ENCODE measurements around the gene RALB.
"Not testable (repeated sequence)": the region's sequence is repeated elsewhere in the genome, so short reads cannot be mapped to it uniquely, and the experiment has no call there.

Gene RALB

DNA sequence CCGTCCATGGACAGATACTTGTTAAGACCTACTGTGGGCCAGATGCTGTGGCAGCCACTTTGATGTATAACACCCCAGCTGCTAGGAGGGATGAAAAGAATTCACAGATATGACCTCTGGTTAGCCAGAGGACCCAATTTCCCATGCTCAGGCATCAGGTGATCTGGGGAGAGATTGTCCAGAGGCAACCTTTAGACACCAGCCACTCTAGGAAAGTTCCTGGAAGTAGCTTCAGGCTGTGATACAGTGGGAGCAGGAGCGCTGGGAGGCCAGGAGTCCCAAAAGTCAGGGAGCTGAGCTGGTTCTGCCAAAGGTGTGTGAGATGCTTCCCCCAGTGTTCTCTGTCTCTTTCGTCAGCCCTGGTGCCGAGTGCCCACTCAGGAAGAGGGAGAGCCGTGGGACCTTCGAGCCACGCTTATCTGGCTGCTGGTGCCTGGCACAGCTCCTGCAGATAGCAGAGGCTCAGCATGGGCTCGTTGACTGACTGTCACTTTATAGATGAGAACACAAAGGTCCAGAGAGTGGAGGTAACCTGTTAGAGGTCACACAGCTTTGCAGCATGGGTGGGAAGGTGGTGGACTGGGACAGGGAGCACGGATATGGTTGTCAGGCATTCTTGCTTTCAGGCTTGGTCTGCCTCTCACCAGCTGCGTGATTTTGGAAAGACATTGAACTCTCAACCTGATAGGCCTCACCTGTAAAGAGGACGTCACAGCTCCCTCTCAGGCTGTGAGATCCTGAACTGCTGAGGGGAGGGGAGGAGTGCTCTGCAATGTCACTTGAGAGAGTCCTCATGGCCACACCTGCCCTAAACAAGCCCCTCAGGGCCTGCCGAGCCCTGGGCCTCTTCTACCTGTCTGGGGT, 7.8 kb upstream of the RALB start:
- DNase-seq: no peak

DNA sequence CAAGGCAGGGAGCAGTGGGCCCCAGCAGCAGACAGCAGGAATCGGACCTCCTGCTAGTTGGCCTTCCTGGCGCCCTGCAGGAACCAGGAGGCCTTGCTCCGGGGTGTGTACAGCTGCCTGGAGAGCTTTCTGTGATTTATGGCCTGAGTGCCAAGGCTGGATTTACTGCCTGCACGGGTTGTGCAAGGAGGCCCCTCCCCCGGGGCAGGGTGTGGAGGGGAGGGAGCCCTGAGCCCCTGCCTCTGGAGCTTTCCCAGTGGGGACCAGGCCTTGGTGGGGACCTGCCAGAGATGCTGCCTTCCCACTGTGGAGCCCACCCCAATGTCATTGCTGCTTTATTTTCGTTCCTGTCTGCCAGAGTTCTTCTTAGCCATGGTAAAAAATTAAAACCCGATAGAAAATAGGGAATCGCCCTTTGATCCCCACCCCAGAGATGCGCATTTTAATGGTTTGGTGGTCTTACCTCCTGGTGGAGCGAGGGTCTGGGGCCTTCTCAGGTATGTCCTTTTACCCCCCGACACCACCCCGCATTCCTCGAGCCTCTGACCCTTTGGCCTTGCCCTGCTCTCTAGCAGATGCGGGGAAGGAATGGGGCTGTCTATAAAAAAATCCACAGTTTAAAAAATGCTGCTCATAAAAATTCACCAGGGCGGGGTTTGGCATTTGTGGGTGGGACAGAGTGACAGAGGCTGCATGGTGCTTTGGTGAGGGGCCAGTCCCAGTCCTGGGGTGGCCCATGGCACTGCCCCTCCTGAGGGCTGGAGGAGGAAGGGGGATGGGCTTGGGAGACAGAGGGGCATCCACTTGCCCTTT, 6.9 kb upstream of the RALB start:
- no peak for DNase-seq

DNA sequence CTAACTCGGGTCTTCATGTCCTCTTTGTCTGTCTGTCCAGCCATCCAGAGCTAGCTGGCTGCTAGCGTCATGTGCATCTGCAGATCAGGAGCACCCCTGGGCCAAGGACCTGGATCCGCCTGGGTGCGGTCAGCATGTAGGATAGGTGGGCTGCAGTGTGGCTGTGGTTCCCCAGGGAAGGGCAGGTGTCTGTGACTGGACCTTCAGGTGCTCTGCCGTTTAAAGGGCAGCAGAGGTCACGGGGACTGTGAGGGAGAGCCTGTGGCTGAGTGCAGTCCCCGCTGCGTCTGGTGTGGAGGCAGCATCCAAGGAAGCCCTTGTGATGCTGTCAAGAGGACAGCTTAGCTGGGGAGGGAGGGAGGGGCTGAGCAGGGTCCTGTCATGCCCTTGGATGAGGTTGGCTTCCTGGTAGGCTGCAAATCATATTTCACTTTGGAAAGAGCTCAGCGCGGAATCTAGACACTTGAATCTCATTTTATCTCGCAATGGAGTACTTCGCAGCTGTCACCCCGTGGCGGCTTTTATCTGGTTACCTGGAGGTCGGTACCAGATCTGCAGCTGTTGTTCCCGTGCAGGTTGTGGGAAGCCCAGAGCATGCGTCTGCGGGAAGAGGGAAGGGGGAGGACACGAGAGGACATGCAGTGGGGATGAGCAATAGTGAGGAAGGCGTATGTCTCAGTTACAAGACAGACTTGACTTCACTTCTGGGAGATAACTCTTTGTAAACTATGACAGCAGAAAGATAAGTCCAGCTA, 5.9 kb upstream of the RALB start:
- no peak for DNase-seq

DNA sequence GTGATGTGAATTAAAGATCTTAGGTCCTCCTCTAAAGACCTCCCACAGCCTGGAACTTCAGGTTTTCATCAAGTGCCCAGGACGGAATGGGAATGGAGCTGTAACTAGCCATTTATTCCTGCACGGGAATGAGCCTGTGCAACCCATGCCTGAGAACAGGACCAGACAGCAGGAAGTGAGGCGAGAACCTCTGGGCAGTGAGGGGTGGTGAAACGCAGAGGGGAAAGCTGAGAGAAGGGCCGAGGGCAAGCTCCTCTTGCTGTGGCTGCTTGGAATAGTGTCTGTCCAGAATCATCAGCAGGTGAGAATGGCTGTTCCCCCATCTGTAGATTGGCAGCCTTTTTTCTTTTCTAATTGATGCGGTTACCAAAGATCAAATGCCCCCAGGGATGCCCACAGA, 4.8 kb upstream of the RALB start:
- DNase-seq: no peak

DNA sequence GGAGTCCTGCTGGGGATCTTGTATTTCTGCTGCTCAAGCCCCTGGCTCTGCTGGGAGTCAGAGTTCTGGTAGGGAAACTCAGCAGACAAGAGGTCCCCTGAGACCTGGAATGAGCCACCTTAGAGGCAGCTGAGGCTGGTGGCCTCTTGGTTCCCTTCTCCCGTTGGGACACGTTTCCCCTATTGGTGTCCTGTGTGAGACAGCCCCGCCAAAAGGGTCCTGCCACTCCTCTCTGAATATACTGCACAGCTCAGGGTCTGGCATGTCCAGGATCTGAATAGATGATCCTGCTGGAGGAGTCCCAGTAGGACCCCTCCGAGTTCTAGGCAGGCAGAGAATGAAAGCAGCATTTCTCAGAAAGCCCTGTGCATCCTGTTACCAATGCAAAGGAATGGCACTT, 2.0 kb upstream of the RALB start:
- DNase-seq: no peak

DNA sequence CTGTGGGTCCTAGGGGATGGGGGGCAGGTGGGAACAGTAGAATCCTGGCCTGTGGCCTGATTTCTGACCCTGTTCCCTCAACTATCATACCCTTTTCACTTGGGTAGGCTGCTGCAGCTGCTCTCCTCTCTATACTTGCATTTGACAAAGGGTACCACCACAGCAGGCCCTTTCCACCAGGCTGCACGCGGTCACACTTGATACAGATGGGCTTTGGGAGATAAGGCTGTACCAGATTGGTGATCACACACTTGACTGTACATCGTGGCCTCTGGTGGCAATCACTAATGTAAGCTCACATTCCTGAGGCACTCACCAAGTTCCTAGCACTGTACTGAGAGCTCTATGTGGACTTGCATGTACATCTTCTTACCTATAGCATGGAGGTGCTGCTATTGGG, 1.6 kb upstream of the RALB start:
- no peak for DNase-seq

DNA sequence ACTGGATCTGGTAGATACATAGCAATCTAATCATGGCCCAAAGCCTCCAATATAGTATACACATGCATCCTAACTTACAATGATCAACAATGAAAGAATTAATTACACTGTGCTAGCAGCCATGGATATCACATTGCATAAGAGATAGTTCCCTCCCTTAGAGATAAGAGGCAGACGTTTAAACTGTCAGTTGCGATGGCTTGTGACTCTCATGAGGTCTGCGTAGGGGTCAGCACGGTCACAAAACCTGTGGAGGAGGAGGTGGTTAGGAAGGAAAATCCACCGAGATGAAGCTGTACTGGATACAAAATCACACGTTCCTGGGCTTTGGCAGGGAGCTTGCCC, 800 bp upstream of the RALB start:
- no peak for DNase-seq

DNA sequence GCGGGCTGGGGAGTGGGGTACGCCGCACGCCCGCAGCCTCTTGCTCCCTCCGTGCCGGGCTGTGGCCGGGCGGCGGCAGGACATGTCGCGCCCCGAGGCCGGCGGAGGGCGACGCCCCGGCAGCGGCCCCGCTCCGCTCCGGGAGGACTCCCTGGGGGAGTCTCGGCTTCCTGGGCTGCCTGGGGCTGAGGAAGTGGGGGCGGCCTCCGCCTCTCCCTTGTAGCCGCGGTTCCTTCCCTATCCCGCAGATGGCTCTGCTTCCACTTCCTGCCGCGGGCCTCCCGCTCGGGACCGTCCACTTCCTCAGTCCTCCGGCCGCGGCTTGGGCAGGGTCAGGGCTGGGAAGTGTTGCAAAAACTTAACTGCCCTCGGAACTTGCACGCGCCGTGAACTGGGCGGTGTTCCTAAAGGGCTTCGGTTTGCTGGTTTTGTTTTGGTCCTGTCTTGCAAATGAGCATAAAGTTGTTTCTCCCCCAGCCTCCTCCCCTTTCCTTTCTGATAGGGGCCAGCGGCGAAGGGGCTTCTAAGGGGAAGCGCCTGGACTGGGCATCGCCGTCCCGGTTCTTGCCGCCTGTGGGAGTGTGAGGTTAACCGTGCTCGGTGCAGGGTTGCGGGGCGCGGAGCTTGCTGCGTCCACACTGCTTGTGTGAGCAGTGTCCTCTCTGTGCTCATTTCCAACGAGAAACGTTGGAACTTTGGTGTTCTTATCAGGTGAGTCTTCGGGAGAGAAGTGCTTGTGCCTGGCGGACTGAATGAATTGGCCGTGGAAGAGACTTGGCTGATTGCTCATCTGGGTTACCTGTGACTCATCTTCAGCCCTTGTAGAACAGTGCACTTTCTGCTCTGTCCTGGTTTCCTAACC, 600 bp downstream of the RALB start:
- peak; percentile 57 for DNase-seq

DNA sequence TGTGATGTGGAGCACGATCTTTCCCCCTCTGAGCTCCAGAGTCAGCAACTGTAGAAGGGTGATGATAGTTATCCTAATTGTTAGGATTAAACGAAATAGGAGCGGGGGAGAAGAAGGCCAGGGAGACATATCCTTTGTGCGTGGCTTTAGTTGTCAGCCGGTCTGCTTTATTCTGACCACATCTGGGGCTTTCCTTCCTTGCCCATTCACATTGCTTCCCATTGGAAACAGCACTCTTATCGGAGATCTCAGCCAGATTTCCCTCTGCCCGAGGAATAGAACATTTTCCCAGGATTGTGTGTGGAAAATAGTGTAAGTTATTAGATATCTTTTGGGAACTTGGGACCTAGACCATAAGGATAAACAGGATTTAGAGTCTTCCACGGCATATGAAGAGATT, 1.5 kb downstream of the RALB start:
- DNase-seq: no peak

DNA sequence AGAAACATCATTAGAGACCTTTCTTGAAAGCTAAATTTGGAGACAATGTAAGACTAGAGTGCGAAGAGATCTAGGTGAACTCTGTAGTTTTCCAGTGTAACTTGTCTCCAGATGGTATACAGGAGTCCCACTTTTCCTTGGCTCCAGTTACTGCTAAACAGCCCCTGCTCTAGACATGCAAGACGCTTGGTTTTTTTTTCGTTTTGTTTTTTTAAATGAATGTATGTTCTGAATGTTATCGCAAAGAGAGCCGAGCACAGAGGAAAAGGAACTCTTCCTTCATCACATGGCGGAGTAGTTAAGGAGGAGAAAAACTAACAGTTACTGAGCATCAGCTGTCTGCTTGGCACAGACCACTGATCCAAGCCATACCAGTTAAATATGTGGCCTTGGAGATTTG, 2.4 kb downstream of the RALB start:
- no peak for DNase-seq

DNA sequence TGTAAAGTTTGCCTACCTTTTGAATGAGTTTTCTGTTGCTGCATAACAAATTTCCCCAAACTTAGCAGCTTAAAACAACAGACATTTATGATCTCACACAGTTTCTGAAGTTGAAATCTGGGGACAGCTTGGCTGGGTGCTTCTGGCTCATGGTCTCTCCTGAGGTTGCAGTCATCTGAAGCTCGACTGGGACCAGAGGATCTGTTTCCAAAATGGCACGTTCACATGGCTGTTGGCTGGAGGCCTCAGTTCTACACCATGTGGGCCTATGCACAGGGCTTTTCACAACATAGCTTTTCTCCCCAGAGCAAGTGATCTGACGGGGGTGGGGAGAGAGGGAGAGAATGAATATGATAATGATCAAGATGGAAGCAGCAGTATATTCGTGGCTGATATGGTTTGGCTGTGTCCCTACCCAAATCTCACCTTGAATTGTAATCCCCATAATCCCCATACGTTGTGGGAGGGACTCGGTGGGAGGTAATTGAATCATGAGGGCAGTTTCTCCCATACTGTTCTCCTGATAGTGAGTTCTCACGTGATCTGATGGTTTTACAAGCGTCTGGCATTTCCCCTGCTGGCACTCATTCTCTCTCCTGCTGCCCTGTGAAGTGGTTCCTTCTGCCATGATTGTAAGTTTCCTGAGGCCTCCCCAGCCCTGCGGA, 3.5 kb downstream of the RALB start:
- no peak for DNase-seq

DNA sequence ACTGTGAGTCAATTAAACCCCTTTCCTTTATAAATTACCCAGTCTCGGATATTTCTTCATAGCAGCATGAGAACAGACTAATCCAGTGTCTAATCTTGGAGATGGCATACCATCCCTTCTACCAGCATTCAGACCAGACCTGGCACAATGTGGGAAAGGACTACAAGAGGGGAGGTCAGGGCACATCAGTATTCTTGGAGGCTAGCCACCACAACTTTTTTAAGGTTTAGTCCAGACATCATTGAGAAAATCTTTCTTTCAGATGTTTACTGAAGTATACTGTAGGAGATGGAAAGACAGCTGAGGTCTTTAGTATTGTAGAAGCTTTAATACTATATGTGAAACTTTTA, 4.0 kb downstream of the RALB start:
- DNase-seq: no peak

DNA sequence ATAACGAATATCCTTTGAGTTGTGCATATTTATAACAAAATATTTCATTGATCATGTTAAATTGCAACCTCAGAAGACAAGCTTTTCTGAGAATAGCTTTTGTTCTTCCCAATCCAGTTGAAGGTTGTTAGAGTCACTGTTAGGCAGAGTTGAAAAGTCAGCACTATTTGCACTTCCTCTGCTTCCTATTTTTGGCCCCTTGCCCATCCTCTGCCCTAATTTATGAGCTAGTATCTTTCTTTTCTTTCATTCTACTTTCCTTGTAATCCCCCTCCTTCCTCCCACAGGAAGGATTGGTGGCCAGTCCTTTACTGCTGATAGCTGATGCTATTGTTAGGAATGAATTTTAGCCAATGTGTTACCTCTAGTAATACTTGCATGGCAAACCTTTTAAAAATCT, 4.9 kb downstream of the RALB start:
- DNase-seq: no peak

DNA sequence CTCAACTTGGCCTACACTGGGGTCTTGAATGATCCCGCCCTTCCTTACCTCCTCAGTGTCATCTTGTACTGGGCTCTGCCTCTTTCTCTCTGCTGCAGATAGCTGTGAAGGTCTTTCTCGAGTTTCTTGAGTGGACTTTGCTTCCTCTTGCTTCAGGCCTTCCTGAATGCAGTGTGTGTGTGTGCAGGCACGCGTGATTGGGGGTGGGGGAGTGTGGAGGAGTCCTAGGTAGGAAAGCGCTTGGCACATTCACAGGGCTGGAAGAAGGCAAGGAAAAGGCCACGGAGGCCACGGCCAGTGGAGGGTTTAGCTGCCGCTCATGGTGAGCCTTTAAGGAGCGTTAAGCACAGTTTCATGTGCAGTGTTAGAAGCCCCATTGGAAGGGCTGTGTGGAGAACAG, 5.5 kb downstream of the RALB start:
- no peak for DNase-seq

DNA sequence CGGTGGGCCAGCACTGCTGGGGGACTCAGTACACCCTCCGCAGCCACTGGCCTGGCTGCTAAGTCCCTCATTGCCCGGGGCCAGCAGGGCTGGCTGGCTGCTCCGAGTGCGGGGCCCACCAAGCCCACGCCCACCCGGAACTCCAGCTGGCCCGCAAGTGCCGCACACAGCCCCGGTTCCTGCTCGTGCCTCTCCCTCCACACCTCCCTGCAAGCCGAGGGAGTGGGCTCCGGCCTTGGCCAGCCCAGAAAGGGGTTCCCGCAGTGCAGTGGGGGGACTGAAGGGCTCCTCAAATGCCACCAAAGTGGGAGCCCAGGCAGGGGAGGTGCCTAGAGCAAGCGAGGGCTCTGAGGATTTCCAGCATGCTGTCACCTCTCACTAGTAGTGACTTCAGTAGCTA, 7.3 kb downstream of the RALB start:
- DNase-seq: not testable (repeated sequence)

DNA sequence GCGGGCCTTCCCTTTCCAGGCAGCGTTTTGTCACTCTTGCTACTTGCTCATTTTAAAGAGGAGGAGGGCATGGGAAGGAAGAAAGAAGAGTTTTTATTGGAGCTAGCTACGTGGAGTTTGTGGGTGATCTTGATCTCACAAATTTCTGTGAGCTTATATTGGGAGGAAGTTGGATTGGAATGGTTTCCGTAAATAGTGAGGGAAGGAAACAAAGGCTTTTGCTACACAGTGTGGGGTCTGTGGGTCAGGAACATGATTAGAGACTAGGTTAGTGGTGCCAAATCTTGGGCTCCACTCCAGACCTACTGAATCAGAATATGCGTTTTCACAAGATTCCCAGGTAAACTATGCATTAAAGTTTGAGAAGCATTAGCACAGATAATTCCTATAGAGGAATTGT, 8.1 kb downstream of the RALB start:
- no peak for DNase-seq

DNA sequence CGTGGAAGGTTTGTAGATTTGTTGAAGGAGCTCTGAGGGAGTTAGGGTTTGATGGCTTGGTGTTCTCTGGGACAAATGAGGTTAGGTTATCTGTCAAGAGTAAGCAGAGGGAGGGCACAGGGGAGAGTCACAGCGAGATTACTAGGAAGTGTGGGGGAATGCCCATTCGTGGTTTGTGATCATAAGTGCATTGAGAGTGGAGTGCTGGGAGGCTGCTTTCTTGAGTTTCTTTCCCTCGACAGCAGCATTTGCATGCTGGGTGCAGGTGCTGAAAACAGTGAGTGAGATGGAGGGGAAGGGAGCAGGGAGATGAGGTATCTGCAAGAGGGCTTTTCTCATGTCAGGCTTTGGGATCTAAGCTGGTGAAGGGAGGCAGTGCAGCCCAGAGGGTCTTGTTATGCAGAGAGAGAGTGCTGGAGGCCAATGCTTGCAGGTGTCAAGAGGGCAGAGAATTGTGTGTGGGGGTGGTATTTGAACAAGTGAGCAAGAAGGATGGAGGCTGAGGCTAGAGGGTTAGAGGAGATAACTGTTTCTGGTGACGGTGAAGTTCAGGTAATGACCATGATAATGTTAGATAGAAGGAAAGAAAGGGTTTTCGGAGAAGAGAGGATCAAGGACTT, 8.8 kb downstream of the RALB start:
- DNase-seq: peak; percentile 78

DNA sequence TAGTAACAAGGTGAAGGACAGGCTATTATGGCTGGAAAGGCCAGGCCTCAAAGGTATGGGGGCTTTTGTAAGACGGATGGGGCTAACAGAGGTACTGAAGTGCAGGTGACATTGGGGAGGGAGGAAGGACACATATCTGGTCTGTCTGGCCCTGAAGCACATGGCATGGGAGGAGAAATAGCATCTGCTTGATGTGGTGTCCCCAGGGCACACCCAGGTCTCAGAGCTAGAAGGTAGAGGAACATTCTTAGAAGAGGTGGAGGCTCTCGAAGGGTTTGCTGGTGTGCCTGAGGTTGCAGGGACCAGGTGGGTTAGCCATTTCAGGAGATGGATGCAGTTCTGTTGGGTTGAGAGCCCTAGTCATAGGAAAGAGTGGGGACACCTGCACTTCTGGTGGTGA, 9.5 kb downstream of the RALB start:
- no peak for DNase-seq

DNA sequence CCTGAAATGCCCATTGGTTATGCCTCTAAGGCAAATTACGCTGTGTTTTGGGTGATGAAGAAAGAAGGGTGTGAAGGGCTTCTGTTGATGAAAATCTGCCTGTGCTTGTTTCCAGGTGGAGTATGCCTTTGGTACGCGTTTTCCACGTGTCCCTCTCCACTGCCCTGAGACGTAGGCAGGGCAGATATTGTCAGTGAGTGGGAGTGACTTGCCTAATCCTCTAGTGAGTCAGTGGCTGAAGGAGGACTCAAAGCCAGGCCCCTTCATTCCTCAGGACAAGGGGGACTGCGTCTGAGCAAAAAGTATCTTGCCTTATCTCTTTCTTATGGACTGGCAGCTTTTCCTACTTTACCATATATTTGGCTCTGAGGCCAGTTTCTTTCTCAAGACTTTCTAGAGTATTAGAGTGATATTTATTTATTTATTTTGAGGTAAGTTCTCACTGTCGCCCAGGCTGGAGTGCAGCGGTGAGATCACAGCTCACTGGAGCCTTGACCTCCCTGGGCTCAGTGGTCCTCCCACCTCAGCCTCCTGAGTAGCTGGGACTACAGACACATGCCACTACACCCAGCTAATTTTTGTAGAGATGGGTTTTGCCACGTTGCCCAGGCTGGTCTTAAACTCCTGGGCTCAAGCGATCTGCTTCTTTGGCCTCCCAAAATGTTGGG, 10.2 kb downstream of the RALB start:
- no peak for DNase-seq

DNA sequence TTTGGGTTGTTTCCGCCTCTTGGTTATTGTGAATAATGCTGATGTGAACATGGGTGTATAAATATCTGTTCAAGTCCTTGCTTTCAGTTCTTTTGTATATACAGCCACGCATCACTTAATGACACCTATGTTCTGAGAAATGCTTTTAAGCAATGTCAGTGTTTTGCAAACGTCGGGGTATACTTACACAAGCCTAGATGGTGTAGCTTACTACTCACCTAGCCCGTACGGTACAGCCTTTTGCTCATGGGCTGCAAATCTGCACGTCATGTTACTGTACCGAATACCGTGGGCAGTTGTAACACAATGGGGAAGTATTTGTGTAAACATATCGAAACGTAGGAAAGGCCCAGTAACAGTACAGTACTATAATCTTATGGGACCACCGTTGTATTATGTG, 12.4 kb downstream of the RALB start:
- DNase-seq: no peak

DNA sequence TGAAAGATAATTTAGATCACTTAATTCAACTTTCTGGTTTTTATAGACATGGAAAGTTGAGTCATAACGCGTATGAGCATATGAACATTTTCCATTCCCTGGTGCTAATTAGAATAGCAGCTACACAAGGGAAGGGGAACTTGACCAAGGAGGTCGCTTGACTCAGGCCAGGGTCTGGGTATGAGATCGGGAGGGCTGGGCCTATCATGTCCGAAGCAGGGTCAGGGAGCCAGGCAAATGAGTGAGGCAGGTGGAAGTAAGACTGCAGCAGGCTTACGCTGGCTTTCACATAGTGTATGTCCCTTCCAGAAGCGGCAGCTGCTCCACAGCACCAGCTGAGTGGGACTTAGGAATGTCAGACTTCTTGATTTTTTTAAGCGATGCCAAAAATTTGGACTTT, 14.7 kb downstream of the RALB start:
- peak; percentile 36 for DNase-seq
